Prostate gland (tissue), 2 donors: ENCODE measurements around the gene SNRK. TPM values are rescaled to one million over a fixed set of nuclear protein-coding genes. Genes with fewer than 3 reads are reported as not detected.

ENCODE experiments used
- DNase-seq: peaks from one replicate; pipeline ENCODE4 v3.0.0-alpha.2; 2019; ENCODE audit warnings: low spot score
- H3K27ac ChIP-seq, 2 donors: fragments of 200-600 bp; sonication (generic); 2 replicates each; pipeline ENCODE4 v1.5.1; 2017 to 2019
- H3K27me3 ChIP-seq: fragments of 200-600 bp; sonication (generic); replicated peaks from 2 replicates; pipeline ENCODE4 v1.5.1; 2019; ENCODE audit not compliant: insufficient read depth
- H3K36me3 ChIP-seq, 2 donors: fragments of 200-600 bp; sonication (generic); 1 replicate in 1 of 2; 2 replicates in 1 of 2; pipeline versions ENCODE4 v1.5.1 to v1.8.1; 2017 to 2019
- H3K4me1 ChIP-seq: fragments of 200-600 bp; sonication (generic); replicated peaks from 2 replicates; pipeline ENCODE4 v1.5.1; 2019
- H3K4me3 ChIP-seq, 2 donors: fragments of 200-600 bp; sonication (generic); 2 replicates each; pipeline ENCODE4 v1.5.1; 2017 to 2019
- H3K9me3 ChIP-seq: fragments of 200-600 bp; sonication (generic); 2 replicates; pipeline ENCODE4 v1.5.1; 2017
- POLR2A ChIP-seq: fragments of 450-650 bp; IDR thresholded peaks from one replicate; pipeline ENCODE4 v1.6.1; 2016; ENCODE audit warnings: antibody characterized with exemption, mild to moderate bottlenecking
- POLR2AphosphoS5 ChIP-seq: sonication (generic); formaldehyde crosslinking; IDR thresholded peaks from one replicate; pipeline ENCODE4 v1.6.1; 2017; ENCODE audit warnings: antibody characterized with exemption
- WGBS: methylation state at CpG from one replicate; pipeline ENCODE4 v1.1.5; 2018; 5-methylcytosine and 5-hydroxymethylcytosine counted together
- intact Hi-C: fragments of 100-400 bp; cut with DNase I; formaldehyde crosslinking; loops from one replicate; pipeline ENCODE4 v1.14.2; 2022
- total RNA-seq, 2 donors: library from RNA; depleted of rRNA; stranded (reverse); fragments of >200 nt; gene quantifications; one replicate each; pipeline ENCODE4 v1.1.0, GENCODE V29; 2016
- TF ChIP-seq, protein P1 (sequence below), 4 experiments: fragments of 200-600 bp in 2 of 4; fragments of 450-650 bp in 2 of 4; sonication (generic) in 2 of 4; IDR thresholded peaks; 1 replicate in 3 of 4; 2 replicates in 1 of 4; pipeline ENCODE4 v1.5.1; 2016 to 2019; ENCODE audit warnings: antibody characterized with exemption in 4 of 4, mild to moderate bottlenecking in 2 of 4, moderate library complexity in 2 of 4

SNRK gene
- total RNA-seq, 2 donors from 2014 or later: 18.9 to 38.1 TPM

DNA sequence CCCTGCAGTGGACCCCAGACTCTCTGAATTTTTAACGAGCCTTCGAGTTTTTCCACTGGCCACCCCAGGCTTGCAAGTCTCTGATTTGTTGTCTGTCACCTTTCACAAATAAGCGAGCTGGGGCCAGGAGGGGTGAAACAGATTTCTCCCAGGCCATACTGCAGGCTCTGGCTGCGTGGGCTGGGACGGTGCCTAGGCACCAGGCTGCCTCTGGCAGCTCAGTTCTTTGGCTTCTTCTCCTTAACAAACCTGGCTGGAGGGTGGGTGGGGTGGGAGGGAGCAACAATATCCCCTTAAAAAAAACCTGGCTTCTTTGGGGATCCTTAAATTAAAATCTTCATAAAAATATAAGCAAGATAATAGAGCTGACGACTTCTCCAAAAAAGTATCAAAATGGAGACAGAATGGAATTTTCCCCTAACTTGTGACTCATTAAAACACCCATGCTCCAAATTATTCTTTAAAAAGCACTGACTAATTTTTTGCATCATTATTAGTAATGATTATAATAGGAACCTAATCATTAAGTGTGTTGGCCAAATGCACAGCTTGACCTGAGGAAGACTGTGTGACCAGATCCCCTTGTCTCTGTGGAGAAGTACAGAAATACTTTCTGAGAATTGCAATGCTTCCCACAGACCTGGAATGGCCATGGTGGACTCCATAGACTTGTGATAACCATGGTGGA lies 84.1 kb downstream of the SNRK start:
- DNase-seq: no peak
- Histone ChIP-seq H3K27ac (no peak overlapping the region), H3K36me3 (no peaks in the 10 kb centered on the region), H3K9me3 (no peaks in the 10 kb centered on the region), H3K4me1 (no peaks in the 10 kb centered on the region), H3K4me3 (no peak overlapping the region), H3K27me3 (no peaks in the 10 kb centered on the region)
- 73% methylated on average over 6 of the region's 6 CpGs for WGBS
- intact Hi-C loops: no loop called here
- TF ChIP-seq POLR2AphosphoS5: no peak

DNA sequence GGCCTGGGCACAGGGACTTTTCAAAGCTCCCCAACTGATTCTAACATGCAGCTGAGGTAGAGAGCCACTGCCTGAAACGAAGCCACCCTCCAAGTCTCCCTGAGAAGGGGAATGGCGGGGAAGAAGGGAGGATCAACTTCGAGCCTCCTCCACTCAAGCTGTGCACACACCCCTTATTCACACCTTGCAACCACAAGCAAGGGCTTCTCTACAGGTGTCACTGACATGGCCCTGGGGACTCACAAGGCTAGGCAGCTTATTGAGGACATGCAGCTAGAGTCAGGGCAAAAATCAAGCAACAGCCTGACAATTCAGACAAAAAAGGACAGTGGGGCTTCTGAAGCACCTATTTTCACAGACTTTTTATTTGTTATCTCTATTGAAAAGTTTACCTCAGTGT lies 85.2 kb downstream of the SNRK start:
- H3K4me3 ChIP-seq: no peak overlapping the region
- no peaks in the 10 kb centered on the region for H3K27me3 ChIP-seq
- H3K36me3 ChIP-seq: no peaks in the 10 kb centered on the region
- no peaks in the 10 kb centered on the region for H3K9me3 ChIP-seq
- intact Hi-C loops: no loop called here
- WGBS: 75% methylated on average over 3 of the region's 3 CpGs
- H3K27ac ChIP-seq: no peak overlapping the region
- no peak for TF ChIP-seq POLR2A
- no peak for TF ChIP-seq POLR2AphosphoS5
- TF ChIP-seq, protein P1, sequence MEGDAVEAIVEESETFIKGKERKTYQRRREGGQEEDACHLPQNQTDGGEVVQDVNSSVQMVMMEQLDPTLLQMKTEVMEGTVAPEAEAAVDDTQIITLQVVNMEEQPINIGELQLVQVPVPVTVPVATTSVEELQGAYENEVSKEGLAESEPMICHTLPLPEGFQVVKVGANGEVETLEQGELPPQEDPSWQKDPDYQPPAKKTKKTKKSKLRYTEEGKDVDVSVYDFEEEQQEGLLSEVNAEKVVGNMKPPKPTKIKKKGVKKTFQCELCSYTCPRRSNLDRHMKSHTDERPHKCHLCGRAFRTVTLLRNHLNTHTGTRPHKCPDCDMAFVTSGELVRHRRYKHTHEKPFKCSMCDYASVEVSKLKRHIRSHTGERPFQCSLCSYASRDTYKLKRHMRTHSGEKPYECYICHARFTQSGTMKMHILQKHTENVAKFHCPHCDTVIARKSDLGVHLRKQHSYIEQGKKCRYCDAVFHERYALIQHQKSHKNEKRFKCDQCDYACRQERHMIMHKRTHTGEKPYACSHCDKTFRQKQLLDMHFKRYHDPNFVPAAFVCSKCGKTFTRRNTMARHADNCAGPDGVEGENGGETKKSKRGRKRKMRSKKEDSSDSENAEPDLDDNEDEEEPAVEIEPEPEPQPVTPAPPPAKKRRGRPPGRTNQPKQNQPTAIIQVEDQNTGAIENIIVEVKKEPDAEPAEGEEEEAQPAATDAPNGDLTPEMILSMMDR (IDR thresholded peaks at IDR 0.05): no peak
- no peak for DNase-seq
- no peaks in the 10 kb centered on the region for H3K4me1 ChIP-seq

DNA sequence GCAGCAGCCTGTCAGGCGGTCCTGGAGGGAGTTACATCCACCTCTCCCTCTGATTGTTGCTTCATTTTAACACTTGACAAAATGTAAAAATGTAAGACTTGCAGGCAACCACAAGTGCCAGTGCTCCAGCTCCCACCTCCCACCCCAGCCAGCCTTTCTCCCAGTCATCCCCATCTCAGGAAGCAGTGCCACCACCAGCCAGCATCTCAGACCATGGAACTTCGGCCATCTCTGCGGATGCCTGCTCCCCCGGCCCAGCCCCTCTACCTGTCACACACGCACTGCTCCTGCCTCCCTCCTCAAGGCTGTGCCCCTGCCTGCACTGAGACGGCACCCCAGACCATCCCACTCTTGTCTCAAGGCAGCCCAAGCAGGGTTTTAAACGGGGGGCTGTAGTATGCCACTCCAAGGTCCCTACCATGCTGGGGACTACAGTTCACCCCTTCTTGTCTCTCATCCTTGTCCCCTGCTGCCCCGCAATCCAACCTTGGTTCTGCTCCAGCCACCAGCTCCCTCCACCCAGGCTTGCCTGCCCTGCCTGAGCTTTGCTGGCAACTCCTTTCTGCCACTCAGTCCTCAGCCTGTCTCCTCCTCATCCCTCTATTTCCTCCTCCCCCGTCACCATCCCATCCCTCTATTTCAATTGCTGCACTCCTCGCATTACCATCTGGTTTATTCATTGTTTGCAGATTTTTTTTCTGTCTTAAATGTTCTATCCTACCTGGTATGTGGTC lies 85.8 kb downstream of the SNRK start:
- Histone ChIP-seq H3K36me3 (no peaks in the 10 kb centered on the region), H3K4me1 (no peaks in the 10 kb centered on the region), H3K27ac (no peak overlapping the region), H3K4me3 (no peak overlapping the region), H3K9me3 (no peaks in the 10 kb centered on the region), H3K27me3 (no peaks in the 10 kb centered on the region)
- TF ChIP-seq POLR2A (no peak), POLR2AphosphoS5 (no peak)
- TF ChIP-seq, protein P1 (IDR thresholded peaks at IDR 0.05): no peak
- intact Hi-C loops: no loop called here
- 89% methylated on average over 10 of the region's 10 CpGs for WGBS
- no peak for DNase-seq

DNA sequence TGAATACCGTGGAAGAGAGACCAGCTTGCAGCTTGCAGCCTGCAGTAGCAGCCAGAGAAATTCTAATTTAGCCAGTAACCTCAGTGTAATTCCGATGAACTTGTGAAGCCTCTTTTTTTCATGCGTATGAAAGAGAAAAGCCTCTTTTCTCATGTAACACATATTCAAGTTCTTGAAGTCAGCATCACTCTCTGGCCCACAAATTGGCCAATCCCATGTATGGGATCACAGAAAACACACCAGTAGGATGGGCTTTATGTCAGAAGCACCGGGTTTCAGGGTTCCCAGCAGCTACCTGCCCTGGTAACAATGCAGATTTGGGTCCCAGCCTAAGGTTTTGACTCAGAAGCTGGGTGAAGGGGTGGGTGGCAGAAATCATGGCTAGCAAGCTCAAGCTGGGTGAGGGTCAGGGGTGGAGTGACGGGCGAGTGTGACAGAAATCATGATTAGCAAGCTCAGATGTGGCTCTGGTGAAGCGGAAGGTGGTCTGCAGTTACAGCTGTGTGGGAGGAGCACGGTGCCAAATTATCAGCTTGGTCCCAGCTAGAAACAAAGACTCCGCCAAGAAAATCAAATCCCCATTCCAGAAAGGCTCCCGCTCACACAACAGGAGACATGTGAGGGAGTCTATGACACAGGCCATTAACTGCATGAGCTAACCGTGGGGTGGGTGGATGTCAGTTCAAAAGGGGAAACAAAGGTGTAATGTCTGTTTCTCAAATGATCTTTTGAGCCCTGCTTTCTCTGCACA lies 86.6 kb downstream of the SNRK start:
- Histone ChIP-seq H3K9me3 (no peaks in the 10 kb centered on the region), H3K27me3 (no peaks in the 10 kb centered on the region), H3K4me1 (no peaks in the 10 kb centered on the region), H3K4me3 (no peak overlapping the region), H3K27ac (no peak overlapping the region), H3K36me3 (no peaks in the 10 kb centered on the region)
- DNase-seq: no peak
- intact Hi-C loops: no loop called here
- TF ChIP-seq POLR2AphosphoS5 (no peak), POLR2A (no peak)
- TF ChIP-seq, protein P1 (IDR thresholded peaks at IDR 0.05): no peak
- WGBS: 80% methylated on average over 11 of the region's 11 CpGs

DNA sequence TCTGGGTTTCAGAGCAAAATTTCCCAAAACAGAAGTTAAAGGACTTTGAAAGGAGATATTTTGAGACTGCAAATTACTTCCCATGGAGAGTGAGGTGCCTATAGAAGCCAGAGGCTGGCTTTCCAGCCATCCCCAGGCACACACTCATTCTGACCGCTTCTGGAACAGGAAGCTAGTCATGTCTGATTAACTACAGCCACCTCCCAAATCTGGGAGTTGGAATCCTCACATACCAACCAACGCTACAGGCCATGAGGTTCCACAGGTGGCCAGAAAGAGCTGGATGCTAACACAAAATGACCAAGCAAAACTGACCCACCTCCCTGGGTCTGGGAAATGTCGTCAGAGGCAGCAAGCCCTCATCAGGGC lies 87.2 kb downstream of the SNRK start:
- WGBS: 85% methylated on average over 3 of the region's 3 CpGs

More for the DNA sequence above, 87.2 kb downstream of the SNRK start:
- no peaks in the 10 kb centered on the region for H3K36me3 ChIP-seq
- no peak overlapping the region for H3K4me3 ChIP-seq
- TF ChIP-seq, protein P1 (IDR thresholded peaks at IDR 0.05): no peak
- TF ChIP-seq POLR2A: no peak
- TF ChIP-seq POLR2AphosphoS5: no peak
- no peaks in the 10 kb centered on the region for H3K27me3 ChIP-seq
- H3K9me3 ChIP-seq: no peaks in the 10 kb centered on the region
- DNase-seq: no peak
- no peaks in the 10 kb centered on the region for H3K4me1 ChIP-seq
- intact Hi-C loops: no loop called here
- no peak overlapping the region for H3K27ac ChIP-seq
